ENCODE results near the gene ZBTB40. TPM values are rescaled to one million over a fixed set of nuclear protein-coding genes. Genes with fewer than 3 reads are reported as not detected.

ZBTB40 gene
- total and polyA plus RNA-seq, 2 experiments from 2014 or later, result 7.3 to 18.1 TPM

GRCh38 chr1:22488319-22488718, 36.7 kb downstream of the ZBTB40 start:
- Histone ChIP-seq H3K9me3 (ENCODE audit: low read depth) (no peaks in the 10 kb centered on the region), H3K79me2 (peaks cover 69% of the 10 kb centered on the region), H4K20me1 (ENCODE audit: insufficient read depth, poor library complexity, severe bottlenecking) (peaks cover 23% of the 10 kb centered on the region), H2AFZ (no peak overlapping the region), H3K27ac (peak overlapping the region; percentile 68), H3K4me3 (no peak overlapping the region), H3K27me3 (no peaks in the 10 kb centered on the region), H3K4me2 (peak overlapping the region; percentile 27), H3K36me3 (replicated peaks; ENCODE audit: insufficient read depth, low read depth) (no peaks in the 10 kb centered on the region), H3K9me2 (replicated peaks; ENCODE audit: insufficient read depth) (no peaks in the 10 kb centered on the region), H3K4me1 (ENCODE audit: insufficient read depth) (peaks cover 12% of the 10 kb centered on the region)
- WGBS (ENCODE audit: low lambda C conversion rate, missing lambda C conversion rate), result 73% methylated on average over 5 of the region's 5 CpGs
- peak; percentile 28 for DNase-seq (ENCODE audit: low spot score)
- TF ChIP-seq EZH2 (IDR thresholded peaks at IDR 0.05; ENCODE audit: borderline replicate concordance), result no peak
- TF ChIP-seq EZH2phosphoT487 (IDR thresholded peaks at IDR 0.05; ENCODE audit: low read depth, severe bottlenecking, unreplicated experiment), result no peak
- TF ChIP-seq CTCF (IDR thresholded peaks at IDR 0.05; ENCODE audit: poor library complexity), result no peak

- TF ChIP-seq EZH2 (IDR thresholded peaks at IDR 0.05; ENCODE audit: borderline replicate concordance) (no peak), EZH2phosphoT487 (IDR thresholded peaks at IDR 0.05; ENCODE audit: low read depth, severe bottlenecking, unreplicated experiment) (no peak), CTCF (IDR thresholded peaks at IDR 0.05; ENCODE audit: poor library complexity) (no peak)
- no peak for DNase-seq (ENCODE audit: low spot score)
- no peak overlapping the region for H3K4me2 ChIP-seq
- H3K36me3 ChIP-seq (replicated peaks; ENCODE audit: insufficient read depth, low read depth), result no peaks in the 10 kb centered on the region
- peaks cover 12% of the 10 kb centered on the region for H3K4me1 ChIP-seq (ENCODE audit: insufficient read depth)
- 96% methylated on average over 6 of the region's 6 CpGs for WGBS (ENCODE audit: low lambda C conversion rate, missing lambda C conversion rate)
- H3K79me2 ChIP-seq, result peaks cover 59% of the 10 kb centered on the region
- no peak overlapping the region for H3K4me3 ChIP-seq
- no peak overlapping the region for H2AFZ ChIP-seq
- no peaks in the 10 kb centered on the region for H3K9me3 ChIP-seq (ENCODE audit: low read depth)
- no peak overlapping the region for H3K27ac ChIP-seq
- peaks cover 23% of the 10 kb centered on the region for H4K20me1 ChIP-seq (ENCODE audit: insufficient read depth, poor library complexity, severe bottlenecking)
- no peaks in the 10 kb centered on the region for H3K27me3 ChIP-seq
- no peaks in the 10 kb centered on the region for H3K9me2 ChIP-seq (replicated peaks; ENCODE audit: insufficient read depth)
These were observed 37.6 kb downstream of the ZBTB40 start for GRCh38 chr1:22489278-22489677.

- no peaks in the 10 kb centered on the region for H3K27me3 ChIP-seq
- H3K36me3 ChIP-seq (replicated peaks; ENCODE audit: insufficient read depth, low read depth), result no peaks in the 10 kb centered on the region
- H3K4me2 ChIP-seq, result no peak overlapping the region
- TF ChIP-seq EZH2 (IDR thresholded peaks at IDR 0.05; ENCODE audit: borderline replicate concordance), result no peak
- no peak for TF ChIP-seq CTCF (IDR thresholded peaks at IDR 0.05; ENCODE audit: poor library complexity)
- WGBS (ENCODE audit: low lambda C conversion rate, missing lambda C conversion rate), result 95% methylated on average over 6 of the region's 6 CpGs
- DNase-seq (ENCODE audit: low spot score), result no peak
- H3K9me3 ChIP-seq (ENCODE audit: low read depth), result no peaks in the 10 kb centered on the region
- H2AFZ ChIP-seq, result no peak overlapping the region
- peaks cover 23% of the 10 kb centered on the region for H4K20me1 ChIP-seq (ENCODE audit: insufficient read depth, poor library complexity, severe bottlenecking)
- H3K9me2 ChIP-seq (replicated peaks; ENCODE audit: insufficient read depth), result no peaks in the 10 kb centered on the region
- H3K27ac ChIP-seq, result no peak overlapping the region
- no peak overlapping the region for H3K4me3 ChIP-seq
- peaks cover 54% of the 10 kb centered on the region for H3K79me2 ChIP-seq
- peaks cover 12% of the 10 kb centered on the region for H3K4me1 ChIP-seq (ENCODE audit: insufficient read depth)
These were observed 38.2 kb downstream of the ZBTB40 start for GRCh38 chr1:22489823-22490222.

- Histone ChIP-seq H3K36me3 (replicated peaks; ENCODE audit: insufficient read depth, low read depth) (no peaks in the 10 kb centered on the region), H3K9me3 (ENCODE audit: low read depth) (no peaks in the 10 kb centered on the region), H3K4me2 (no peak overlapping the region), H3K27ac (no peak overlapping the region), H2AFZ (no peak overlapping the region), H3K4me1 (ENCODE audit: insufficient read depth) (peaks cover 12% of the 10 kb centered on the region), H3K9me2 (replicated peaks; ENCODE audit: insufficient read depth) (no peaks in the 10 kb centered on the region), H3K4me3 (no peak overlapping the region), H3K79me2 (peaks cover 49% of the 10 kb centered on the region), H4K20me1 (ENCODE audit: insufficient read depth, poor library complexity, severe bottlenecking) (peaks cover 23% of the 10 kb centered on the region), H3K27me3 (no peaks in the 10 kb centered on the region)
- 85% methylated on average over 2 of the region's 2 CpGs for WGBS (ENCODE audit: low lambda C conversion rate, missing lambda C conversion rate)
- TF ChIP-seq EZH2phosphoT487 (IDR thresholded peaks at IDR 0.05; ENCODE audit: low read depth, severe bottlenecking, unreplicated experiment) (no peak), EZH2 (IDR thresholded peaks at IDR 0.05; ENCODE audit: borderline replicate concordance) (no peak), CTCF (IDR thresholded peaks at IDR 0.05; ENCODE audit: poor library complexity) (no peak)
- no peak for DNase-seq (ENCODE audit: low spot score)
These were observed 38.7 kb downstream of the ZBTB40 start for GRCh38 chr1:22490309-22490708.

Measured in hepatocyte (in vitro differentiated cells).